HG02588 (cell line): Measurements from ENCODE around the gene ADAMTS4.
A peak's percentile ranks its signal among the peaks of the same experiment; 100 is the strongest.

ENCODE experiments used
- ATAC-seq: cut with Tn5 transposase; IDR thresholded peaks from one replicate; pipeline ENCODE4 v1.9.1; 2021; ENCODE audit warnings: mild to moderate bottlenecking, moderate library complexity; ENCODE audit not compliant: unreplicated experiment

The ADAMTS4 gene

GRCh38 chr1:161197560-161198193 is 1.2 kb downstream of the ADAMTS4 start:
- ATAC-seq = no peak

- ATAC-seq = no peak
Observed at GRCh38 chr1:161196521-161197451, 2.1 kb downstream of the ADAMTS4 start.

DNA sequence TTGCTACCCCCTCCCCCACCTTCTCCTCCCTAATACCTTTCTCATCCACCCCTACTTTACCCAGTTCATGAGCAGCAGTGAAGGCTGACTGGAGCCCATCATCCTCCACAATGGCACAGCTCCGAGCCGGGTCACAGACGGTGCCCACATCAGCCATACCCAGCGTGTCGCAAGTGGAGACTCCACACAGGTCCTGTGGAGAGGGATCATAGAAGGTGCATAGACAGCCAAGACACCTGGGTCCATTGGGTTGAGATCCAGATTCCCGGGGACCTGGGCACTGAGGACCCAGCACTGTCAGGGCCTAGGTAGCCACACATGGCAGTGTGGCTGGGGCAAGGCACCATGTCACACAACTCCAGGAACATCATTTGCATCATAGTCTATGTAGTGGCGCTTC is 2.7 kb downstream of the ADAMTS4 start:
- no peak for ATAC-seq

DNA sequence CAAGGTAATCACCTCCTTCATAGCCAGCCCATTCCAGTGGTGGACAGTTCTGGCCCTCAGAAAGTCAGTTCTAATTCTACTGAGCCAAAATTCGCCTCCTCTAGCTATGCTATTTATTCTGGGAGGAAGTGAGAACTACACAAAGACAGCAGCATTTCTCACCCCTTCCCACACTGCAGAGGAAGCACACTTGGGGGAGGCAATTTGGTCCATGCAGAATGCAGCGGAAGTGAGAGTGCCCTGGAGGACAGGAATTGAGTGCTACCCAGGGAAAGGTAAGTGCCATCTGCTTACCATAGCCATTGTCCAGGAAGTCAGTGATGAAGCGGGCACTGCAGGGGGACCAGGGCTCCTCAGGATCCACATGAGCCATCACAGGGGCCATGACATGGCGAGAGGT is 3.7 kb downstream of the ADAMTS4 start:
- no peak for ATAC-seq

DNA sequence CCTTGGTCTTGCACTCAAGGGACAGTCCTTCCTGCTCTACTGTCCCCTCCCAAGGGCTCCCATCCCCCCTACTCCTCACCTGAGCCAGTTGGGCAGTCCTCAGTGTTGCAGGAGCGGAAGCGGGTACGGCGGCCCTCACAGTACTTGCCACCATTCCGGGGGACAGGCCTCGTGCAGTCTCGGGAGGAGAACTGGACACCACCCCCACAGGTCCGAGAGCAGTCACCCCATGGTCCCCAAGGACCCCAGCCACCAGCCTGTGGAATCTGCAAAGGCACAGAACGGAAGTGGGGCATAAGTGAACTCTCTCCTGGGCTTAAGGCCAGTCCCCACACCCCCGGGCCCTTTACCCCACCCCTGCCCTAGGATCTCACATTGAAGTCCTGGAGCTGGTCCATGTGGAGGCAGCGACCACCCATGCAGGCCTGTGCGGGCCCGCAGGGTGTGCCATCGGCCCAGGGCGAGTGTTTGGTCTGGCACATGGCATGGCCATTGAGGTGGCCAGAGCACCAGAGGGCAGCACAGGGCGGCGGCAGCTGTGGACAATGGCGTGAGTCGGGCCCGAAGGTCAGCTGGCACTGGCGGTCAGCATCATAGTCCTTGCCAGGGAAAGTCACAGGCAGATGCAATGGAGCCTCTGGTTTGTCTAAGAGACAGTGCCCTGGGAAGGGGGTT is 5.2 kb downstream of the ADAMTS4 start:
- no peak for ATAC-seq

DNA sequence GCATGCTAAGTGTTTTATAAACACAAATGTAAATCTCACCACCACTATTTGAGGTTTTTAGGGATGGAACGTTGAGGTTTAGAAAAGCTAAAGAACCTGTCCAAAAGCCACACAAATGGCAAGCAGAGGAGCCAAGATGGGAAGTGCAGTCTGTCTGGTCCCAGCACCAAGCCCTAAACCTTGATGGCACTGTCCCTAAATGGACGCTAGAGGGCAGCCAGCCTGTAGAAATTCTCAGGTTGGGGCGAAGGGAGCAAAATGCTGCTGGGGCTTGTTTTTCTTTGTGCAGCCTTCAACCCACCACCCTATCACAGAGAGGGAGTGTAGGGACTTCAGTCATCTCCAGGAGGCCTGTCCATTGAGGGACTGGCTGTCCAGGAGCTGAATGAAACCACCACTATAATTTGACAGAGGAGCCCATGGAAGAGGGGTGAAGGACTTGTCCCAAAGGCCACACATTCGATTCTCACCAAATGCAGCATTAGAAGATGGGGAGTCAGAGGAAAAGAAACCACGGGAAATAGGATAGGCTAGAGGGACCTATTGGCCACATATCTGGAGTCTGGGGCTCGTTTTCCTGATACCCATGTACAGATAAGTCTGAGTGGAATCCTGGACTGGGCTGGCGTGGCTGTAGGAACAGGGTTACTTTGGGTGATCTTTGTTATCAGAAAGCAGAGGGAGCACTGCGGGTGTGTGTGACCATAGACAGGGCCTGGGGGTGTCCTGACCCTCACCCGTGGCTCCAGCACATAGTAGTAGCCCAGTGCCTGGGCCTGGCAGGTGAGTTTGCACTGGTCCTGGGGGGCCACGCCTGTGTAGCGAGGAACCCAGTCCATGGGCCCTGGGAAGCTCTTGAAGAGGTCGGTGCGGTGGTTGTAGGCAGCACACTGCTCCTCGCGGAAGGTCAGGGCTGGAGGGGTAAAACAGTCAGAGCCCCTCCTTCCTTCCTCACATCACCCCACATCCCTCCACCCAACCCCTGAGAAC is 6.1 kb downstream of the ADAMTS4 start:
- ATAC-seq = peak; percentile 60

DNA sequence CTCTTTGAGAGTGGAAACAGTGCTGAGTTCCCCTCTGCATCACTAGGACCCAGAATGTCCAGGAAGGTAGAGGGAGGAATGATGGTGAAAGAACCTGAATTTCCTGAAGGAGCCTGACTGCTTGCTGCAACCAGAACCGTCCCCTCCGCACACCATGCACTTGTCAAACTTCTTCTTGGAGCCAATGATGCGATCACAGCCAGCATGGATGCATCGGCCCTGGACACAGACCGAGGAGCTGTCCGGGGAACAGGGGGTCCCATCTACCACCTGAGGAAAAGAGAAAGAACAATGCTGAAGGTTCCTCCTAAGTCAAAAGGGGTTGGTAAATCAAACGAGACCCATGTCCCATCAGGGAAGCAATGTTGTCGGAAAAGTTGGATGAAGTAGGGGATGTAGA is 6.9 kb downstream of the ADAMTS4 start:
- no peak for ATAC-seq

DNA sequence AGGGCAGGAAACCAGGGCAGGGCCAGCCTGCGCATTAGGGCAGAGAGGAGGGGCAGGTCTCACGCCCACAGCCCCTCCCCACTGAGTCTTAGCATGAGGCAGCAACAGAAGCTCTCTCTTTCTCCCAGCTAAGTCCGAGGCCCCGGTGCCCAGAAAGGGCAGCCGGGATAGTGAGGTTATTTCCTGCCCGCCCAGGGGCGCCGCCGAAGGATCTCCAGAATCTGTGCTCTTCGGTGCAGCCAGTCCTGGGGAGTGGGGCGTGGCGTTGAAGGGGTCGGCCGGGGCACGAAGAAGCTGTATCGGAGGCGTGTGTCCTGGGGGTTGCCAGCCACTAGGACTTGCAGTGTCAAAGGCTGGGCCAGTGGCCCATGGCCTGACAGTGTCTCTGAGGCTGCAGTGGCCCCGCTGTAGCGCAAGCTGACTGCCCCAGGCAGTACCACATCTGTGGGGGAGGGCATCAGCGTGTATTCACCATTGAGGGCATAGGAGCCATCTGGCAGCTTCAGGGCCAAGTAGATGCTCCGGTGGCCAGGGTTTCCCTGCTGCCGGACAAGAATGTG is 7.8 kb downstream of the ADAMTS4 start:
- ATAC-seq = no peak

GRCh38 chr1:161189036-161189435 is 9.8 kb downstream of the ADAMTS4 start:
- ATAC-seq = no peak

- ATAC-seq = no peak
Observed at GRCh38 chr1:161188381-161188780, 10.5 kb downstream of the ADAMTS4 start.

DNA sequence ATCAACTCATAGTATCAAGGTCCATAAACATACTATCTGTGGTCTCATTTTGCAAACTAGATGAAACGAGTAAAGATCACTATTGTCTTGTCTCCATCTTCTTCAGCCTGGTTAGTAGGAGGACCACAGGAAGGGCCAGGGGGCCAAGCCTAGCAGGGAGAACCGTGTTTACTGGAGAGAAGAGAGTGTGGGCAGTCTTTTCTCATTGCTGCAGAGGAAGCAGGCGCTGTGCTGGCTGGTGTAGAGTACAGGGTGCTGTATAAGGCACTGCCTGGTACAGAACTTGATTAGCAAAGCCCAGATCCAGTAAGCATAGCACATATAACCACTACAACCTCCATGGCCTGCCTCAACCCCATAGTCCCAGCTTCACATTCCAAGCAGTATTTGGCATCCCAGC is 11.5 kb downstream of the ADAMTS4 start:
- no peak for ATAC-seq

GRCh38 chr1:161185732-161186311 is 13.0 kb downstream of the ADAMTS4 start:
- peak; percentile 28 for ATAC-seq

DNA sequence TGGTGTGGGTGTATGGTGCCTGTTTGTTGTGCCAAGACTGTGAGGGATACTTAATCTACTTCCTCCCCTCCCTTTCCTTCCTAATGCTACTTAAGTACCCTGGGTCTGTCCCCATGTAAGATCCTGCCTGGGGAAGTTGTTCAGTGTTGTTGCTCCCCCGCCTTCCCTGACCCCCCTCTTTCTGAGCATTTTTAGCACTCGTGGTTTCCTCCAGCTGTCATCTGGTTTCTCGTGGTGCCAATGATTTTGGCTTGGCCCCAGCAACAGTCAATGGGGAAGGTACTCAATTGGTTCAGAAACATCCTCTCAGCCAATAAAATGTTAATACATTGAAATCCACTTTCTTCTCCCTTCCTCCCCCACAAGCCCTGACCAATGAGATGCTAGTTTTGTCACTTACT is 13.6 kb downstream of the ADAMTS4 start:
- ATAC-seq = peak; percentile 59

DNA sequence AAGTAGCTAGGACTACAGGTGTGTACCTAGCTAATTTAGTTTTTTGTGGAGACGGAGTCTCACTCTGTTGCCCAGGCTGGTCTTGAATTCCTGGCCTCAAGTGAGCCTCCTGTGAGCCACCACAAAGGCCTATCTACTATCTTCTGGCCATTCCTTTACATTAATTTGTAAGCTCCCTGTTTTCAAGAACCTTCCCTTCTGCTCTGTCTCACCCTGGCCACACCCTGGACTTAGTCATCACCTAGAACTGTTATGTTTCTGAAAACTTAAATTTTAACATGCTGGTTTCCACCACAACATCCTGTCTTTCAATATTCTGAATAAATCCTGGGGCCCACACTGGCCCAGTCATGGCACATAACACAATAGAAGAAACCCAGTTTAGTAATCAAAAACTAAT is 16.6 kb downstream of the ADAMTS4 start:
- ATAC-seq = peak; percentile 37

DNA sequence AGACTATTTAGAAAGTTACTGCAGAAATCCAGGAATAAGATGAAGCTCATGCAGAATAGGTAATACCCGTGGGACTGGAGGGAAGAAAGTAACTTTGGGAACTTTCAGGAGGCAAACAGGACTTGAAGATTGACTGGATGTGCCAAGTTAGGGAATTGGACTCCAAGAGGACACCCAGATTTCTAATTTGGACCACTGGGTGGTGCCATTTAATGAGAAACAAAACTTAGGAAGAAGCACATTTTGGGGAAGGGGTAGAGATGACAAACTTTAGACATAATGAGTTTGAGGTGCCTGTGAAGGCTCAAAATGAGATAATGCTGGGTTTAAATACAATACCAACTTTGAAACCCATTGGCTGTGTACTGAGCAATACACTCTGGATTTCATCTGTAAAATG is 18.2 kb downstream of the ADAMTS4 start:
- no peak for ATAC-seq

DNA sequence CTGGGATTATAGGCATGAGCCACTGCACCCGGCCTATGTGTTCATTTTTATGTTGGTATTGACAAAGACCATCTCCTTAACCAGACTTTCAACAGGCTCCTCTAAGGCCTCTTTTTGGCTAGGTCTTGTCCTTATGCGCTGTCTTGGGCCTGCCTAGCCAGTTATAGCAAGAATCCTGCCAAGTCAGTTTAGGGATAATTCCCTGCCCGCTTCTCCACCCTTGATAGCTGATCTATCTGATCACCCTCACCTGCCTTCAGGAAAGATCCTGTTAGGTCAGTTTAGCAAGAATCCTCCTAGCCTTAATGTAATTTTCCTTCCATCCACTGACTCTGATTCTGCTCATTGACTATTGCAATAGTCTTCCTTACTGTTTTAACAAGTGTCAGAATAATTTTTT is 19.2 kb downstream of the ADAMTS4 start:
- no peak for ATAC-seq

GRCh38 chr1:161177936-161178244 is 21.0 kb downstream of the ADAMTS4 start:
- ATAC-seq = no peak

DNA sequence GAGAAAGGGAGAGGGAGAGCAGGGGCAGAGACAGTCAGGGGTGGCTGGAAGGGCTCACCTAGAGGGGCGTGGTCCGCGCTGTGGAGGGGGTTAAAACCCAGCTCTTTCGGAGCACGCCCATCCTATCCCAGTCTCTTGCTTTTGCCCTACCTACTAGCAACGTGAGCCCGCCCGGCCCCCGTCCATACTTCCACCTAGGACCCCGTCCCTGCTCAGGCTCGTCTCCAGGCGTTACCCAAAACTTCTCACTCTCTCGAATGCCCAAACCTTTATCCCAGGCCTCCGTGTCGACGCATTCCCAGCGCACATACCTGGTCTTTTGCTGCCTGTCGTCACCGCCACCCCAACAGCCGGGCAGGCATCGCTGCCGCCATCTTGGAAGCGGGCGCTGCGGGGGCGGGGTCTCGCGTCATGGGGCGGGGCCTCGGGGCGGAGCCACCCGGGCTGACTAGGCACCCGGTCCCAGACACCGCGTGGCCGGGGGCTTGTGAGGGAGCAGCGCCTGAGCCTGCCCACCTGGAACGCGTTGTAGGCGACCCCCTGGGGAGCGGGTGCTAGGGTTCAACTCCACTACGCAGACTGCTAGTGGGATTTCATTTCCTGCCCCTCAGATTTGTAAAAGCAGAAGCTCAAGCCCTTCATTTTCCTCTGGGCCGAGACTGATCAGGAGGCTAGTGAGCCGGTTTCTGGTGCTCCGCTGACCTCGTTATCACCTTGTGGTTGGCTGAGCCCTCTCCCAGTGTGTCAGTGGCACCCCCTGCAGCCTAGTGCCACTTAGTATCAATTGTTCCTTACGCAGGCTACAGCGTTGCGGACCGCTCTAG is 21.5 kb downstream of the ADAMTS4 start, which contains the start of gene B4GALT3:
Gene B4GALT3, minus strand, starts transcription at position 396 of the 824 bp plus-strand sequence. CDS start 1,447 bp downstream, outside the sequence.
- peak; percentile 87 for ATAC-seq
